HAP-1 (cell line): ENCODE results near the gene C10orf53.

Experiments
- DNase-seq, 2 experiments: peaks; one replicate each; pipeline ENCODE4 v3.0.0-alpha.2; 2016 to 2020; ENCODE audit warnings: low spot score in 2 of 2
- H3K27me3 ChIP-seq: fragments of 250-450 bp; sonication (Bioruptor Pico); 2 replicates; pipeline ENCODE4 v1.5.1; 2020; ENCODE audit warnings: low read depth, mild to moderate bottlenecking, moderate library complexity
- H3K36me3 ChIP-seq: fragments of 250-450 bp; sonication (Bioruptor Pico); replicated peaks from 2 replicates; pipeline ENCODE4 v1.5.1; 2020; ENCODE audit warnings: mild to moderate bottlenecking
- H3K4me1 ChIP-seq: fragments of 250-450 bp; sonication (Bioruptor Pico); 2 replicates; pipeline ENCODE4 v1.5.1; 2020; ENCODE audit warnings: mild to moderate bottlenecking
- H3K4me3 ChIP-seq: fragments of 250-450 bp; sonication (Bioruptor Pico); 2 replicates; pipeline ENCODE4 v1.5.1; 2020; ENCODE audit warnings: mild to moderate bottlenecking, moderate library complexity
- H3K9me3 ChIP-seq: fragments of 250-450 bp; sonication (Bioruptor Pico); 2 replicates; pipeline ENCODE4 v1.5.1; 2020; ENCODE audit warnings: mild to moderate bottlenecking, moderate library complexity
- in situ Hi-C: fragments of 300-500 bp; cut with MboI; formaldehyde crosslinking; loops from 3 replicates; pipeline ENCODE4 v1.14.3; 2020; ENCODE audit warnings: low sequenced_read_pairs, inconsistent platforms, mixed read lengths

C10orf53 gene

DNA sequence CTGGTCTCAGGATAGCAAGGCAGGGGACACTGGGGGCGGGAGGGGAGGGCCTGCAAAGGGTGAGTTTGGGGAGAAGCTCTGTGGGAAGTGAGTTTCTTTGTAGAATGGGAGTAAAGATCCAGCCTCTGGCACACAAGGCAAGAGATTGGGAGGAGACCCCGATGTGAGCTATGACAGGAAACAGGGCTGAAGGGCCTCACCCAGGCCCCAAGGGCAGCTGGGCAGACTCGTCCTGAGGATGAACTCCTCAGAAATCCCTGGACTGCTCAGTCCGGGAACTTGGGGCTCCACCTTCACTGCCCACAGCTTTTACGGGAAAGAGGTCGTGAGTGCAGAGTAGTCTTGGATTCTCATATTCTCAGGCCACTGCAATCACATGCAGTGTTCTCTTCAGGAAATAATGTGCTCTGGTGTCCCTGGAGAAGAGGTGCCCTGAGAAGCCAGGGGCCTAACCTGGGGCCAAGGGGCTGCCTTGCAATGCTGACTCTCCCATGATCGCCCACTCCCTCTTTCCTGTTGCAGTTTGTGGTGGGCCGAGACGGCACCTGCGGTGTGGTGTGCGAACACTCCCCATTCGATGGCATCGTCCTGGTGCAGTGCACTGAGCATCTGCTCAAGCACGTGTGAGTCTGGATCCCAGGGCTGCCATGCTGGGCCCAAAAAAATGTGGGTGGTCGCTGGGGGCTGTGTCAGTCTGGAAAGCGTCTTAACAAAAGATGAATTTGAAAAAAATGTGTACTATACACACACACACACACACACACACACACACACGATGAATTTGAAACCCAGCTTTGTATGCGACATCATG is 31.3 kb upstream of the C10orf53 start:
- no peak overlapping the region for H3K4me3 ChIP-seq
- no peaks in the 10 kb centered on the region for H3K36me3 ChIP-seq
- no peak for DNase-seq
- H3K9me3 ChIP-seq, result no peaks in the 10 kb centered on the region
- H3K27me3 ChIP-seq, result no peaks in the 10 kb centered on the region
- in situ Hi-C loops, result no loop called here
- no peaks in the 10 kb centered on the region for H3K4me1 ChIP-seq

DNA sequence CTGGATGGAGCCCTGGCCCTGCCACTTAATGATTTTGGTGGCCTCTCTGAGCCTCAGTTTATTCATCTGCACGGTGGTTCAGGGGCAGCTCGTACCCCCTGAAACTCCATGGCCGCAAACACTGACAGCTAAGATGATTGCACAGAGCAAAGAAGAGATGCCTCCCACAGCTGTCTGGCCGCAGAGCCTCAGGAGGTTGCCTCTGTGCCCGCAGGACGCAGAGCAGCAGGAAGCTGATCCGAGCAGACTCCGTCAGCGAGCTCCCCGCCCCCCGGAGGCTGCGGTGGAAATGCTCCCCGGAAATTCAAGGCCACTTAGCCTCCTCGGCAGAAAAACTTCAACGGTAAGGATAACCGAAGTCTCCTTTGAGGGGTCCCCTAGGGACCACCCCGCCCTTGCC is 30.2 kb upstream of the C10orf53 start:
- no peak for DNase-seq
- Histone ChIP-seq H3K36me3 (no peaks in the 10 kb centered on the region), H3K27me3 (no peaks in the 10 kb centered on the region), H3K4me1 (no peaks in the 10 kb centered on the region), H3K4me3 (no peak overlapping the region), H3K9me3 (no peaks in the 10 kb centered on the region)
- in situ Hi-C loops, result no loop called here

DNA sequence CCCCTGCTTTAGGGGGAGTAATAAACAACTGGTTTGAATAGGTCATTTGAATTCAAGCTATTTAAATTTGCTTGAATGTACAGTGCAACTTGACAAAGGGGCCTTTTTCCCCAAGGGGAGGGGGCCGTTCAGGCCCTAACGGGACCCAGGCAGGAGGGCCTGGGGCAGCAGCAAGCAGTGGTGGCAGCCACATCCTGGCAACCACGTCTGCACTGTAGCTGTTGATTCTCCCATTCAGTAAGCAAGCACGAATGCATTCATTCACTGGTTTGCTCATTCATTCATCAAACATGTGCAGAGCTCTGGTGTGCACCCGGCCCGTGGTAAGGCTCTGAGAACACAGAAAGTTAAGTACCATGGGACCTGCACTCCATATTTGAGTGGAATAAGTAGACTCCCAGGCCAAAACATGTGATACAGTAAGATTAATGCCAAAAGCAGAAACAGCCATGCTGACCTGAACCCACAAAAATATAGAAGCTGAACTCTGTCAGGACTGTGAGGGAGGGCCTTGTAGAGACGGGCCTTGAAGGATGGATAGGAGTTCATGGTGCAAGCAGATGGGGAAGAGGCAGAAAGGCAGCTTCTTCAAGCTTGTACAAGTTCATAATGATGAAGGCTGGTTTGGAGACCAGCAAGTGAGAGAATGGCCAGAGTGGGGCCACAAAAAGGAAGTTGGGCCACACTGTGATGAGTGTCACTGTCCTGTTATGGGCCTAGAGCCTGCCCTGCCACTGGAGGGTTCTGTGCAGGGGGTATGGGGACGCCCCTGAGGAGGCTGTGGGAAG is 29.3 kb upstream of the C10orf53 start:
- DNase-seq, result no peak
- no peaks in the 10 kb centered on the region for H3K9me3 ChIP-seq
- H3K4me1 ChIP-seq, result no peaks in the 10 kb centered on the region
- H3K4me3 ChIP-seq, result no peak overlapping the region
- in situ Hi-C loops, result no loop called here
- no peaks in the 10 kb centered on the region for H3K27me3 ChIP-seq
- H3K36me3 ChIP-seq, result no peaks in the 10 kb centered on the region

DNA sequence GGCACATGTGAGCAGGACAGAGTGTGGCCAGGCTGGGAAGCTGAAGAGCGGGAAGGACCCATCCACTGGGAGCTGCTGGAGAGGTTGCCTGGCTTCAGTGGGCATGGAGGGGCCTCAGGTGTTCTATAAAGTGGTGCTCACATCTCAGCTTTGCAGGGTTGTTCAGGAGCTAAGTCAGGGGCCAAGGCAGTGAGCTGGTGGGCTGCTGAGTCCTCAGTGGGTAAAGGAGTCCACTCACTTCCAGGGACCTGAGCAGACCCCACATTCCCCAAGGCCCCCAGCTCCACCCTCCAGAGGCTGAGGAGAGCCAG is 28.8 kb upstream of the C10orf53 start:
- Histone ChIP-seq H3K27me3 (no peaks in the 10 kb centered on the region), H3K4me1 (no peaks in the 10 kb centered on the region), H3K4me3 (no peak overlapping the region), H3K36me3 (no peaks in the 10 kb centered on the region), H3K9me3 (no peaks in the 10 kb centered on the region)
- DNase-seq, result no peak
- in situ Hi-C loops, result no loop called here

DNA sequence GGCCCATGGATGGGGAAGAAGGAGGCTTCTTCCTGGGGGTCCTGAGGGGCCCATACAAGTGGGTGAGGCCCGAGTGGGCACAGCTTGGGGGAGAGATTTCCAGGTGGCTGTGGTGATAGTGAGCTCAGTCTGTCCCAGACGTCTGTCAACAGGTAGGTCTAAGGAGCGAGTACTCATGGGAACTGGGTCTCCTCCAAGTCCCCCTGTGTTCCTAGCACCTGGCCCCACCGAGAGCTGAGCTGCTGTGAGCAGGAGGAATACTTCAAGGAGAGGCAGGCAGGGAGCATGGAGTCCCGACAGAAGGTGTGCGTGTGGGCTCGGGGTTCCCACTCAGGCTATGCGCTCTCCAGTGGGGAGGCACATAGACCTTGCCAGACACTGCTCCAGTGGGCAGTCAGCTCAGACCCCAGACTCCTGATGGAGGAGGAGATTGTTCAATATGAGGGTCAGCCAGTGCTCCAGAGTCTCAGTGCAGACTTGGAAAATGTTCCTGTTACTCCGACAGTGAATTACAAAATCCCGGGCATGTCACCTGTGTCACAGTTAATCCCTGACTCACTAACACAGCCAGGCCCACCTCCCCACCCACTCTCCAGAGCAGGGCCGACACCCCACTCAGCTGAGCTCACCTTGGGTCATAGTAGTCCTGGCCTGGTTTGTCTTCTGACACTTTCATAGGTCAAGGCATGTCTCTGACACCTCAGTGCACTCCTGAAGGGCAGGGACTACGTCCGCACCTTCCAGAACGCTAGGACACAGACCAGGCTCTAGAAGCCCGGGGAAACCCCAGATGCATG is 28.2 kb upstream of the C10orf53 start:
- H3K36me3 ChIP-seq, result no peaks in the 10 kb centered on the region
- H3K4me1 ChIP-seq, result no peaks in the 10 kb centered on the region
- DNase-seq, result no peak
- no peaks in the 10 kb centered on the region for H3K27me3 ChIP-seq
- H3K4me3 ChIP-seq, result no peak overlapping the region
- in situ Hi-C loops, result no loop called here
- no peaks in the 10 kb centered on the region for H3K9me3 ChIP-seq

DNA sequence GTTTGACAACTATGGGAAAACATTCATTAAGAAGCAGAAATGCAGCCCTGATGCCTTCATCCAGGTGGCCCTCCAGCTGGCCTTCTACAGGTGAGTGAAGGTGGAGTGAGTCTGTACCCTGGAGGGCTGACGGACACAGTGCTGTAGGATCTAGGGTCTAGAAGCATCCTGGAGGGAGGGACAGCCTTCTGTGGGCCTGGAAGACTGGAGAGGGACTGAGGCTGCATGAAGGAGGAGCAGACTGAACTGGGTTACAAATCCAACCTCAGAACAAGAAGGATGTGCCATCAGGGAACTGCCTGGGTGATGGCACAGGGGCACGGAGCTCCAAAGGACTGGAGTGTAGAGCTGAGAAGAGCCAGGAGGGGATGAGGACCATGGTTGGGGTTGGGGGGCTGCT is 27.5 kb upstream of the C10orf53 start:
- DNase-seq, result no peak
- Histone ChIP-seq H3K9me3 (no peaks in the 10 kb centered on the region), H3K4me3 (no peak overlapping the region), H3K36me3 (no peaks in the 10 kb centered on the region), H3K4me1 (no peaks in the 10 kb centered on the region), H3K27me3 (no peaks in the 10 kb centered on the region)
- in situ Hi-C loops, result no loop called here

DNA sequence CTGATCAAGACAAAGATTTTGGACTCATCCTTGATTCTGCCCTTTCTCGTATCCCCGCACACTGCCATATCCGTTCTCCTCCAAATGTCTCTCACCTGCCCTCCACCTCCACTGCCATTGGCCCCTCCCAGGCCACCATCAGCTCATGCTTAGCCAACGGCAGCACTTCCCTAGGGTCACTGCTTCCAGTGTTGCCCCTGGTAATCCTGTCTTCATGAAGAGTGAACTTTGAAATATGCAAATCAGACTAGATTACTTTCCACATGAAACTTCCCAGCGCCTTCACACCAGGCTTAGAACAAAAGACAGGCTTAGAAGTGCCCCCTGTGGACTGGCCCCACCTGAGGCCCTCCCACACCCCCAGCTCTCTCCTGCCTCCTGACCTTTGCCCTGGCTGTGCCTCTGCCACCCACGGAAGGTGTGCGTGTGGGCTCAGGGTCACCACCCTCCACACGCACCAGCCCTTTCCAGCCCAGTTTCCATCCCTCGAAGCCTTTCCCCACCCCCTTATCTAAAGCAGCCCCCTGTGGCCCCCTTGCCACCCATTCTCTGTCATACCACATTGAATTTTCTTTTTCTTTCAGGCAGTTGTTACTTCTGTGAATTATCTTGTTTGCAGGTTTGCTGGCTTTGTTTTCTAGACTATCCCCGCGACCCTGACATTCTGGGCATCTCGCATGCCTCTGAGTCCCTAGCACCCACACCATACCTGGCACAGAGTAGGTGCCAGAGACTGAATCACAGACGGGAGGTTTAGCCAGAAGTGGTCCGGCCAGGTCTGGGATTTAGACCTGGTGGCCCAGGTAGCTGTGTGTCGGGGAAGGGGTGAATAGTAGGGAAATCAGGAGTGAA is 26.8 kb upstream of the C10orf53 start:
- DNase-seq, result no peak
- H3K9me3 ChIP-seq, result no peaks in the 10 kb centered on the region
- H3K4me3 ChIP-seq, result no peak overlapping the region
- no peaks in the 10 kb centered on the region for H3K4me1 ChIP-seq
- no peaks in the 10 kb centered on the region for H3K27me3 ChIP-seq
- H3K36me3 ChIP-seq, result no peaks in the 10 kb centered on the region
- in situ Hi-C loops, result no loop called here

DNA sequence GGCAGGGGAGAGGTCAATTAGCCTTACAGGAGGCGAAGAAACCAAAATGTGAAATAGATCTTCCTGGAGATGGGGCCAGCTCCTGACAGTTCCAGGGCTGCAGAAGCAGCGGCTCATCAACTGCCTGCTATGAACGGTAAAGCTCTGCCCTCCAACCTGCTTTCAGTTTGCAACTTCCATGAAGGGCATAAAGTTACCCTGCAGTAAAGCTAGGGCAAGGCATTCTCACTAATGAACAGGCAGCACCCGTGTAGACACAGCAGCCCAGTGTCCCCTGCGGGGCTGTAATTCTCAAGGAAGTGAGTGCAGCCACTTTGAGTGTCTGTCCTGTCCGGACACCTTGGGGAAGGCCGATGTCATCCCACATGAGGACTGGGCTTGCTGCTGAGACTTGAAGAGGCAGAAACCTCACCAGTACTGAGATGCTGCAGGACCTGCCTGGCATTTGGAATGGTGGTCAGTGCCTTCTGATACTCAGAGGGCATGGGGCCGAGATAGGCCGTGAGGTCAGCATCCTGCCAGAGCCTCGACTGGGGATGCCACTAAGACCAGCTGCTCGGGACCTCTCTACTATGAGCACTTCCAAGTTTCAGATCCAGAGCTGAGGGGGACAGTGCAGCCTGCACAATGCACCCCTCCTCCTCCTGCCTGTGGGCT is 26.1 kb upstream of the C10orf53 start:
- no peak for DNase-seq

DNA sequence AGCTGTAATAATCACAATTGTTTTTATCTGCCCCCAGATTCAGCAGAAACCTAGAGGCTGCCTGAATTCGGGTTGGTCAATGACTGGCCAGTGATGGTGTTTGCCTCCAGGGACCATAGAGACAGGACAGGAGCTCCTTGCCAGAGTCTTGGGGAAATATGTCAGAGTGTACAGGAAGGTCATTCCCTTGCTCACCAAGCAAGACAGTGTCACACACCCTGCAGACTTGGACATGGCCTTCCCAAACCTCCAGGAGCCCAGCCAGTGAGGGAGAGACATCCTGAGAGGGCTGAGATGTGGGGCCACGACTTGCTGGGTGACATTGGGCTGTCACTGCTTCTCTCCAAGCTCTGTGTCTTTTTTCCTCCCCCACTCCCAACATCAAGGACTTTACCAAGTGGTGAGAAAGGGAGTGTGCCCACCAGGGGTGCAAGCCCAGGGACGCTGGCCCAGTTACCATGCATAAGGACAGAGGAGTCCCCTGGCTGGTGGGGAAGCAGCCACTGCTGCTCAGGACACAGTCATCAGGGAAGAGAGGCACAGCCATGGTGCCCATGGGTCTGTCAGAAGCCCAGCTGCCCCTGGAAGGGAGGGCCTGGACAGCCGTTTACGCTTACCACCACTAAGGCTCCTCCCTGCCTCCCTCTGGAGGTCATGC is 25.3 kb upstream of the C10orf53 start:
- in situ Hi-C loops, result no loop called here
- Histone ChIP-seq H3K4me1 (no peaks in the 10 kb centered on the region), H3K9me3 (no peaks in the 10 kb centered on the region; the same call in 1 of the 2 replicates), H3K27me3 (no peaks in the 10 kb centered on the region), H3K36me3 (no peaks in the 10 kb centered on the region), H3K4me3 (no peak overlapping the region)
- DNase-seq, result no peak

More for the DNA sequence above, 26.1 kb upstream of the C10orf53 start:
- H3K36me3 ChIP-seq, result no peaks in the 10 kb centered on the region
- no peaks in the 10 kb centered on the region for H3K27me3 ChIP-seq
- no peaks in the 10 kb centered on the region for H3K9me3 ChIP-seq
- H3K4me3 ChIP-seq, result no peak overlapping the region
- in situ Hi-C loops, result no loop called here
- no peaks in the 10 kb centered on the region for H3K4me1 ChIP-seq

DNA sequence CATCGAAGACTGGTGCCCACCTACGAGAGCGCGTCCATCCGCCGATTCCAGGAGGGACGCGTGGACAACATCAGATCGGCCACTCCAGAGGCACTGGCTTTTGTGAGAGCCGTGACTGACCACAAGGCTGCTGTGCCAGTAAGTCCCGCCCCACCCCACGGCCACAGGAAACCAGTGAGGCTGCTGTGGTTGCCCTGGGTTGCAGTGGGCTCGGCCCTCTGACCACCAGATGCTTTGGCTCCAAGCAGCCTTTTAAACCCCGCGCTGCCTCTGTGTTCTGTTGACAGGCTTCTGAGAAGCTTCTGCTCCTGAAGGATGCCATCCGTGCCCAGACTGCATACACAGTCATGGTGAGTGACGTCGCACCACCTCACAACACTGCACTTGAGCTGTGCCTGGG is 24.4 kb upstream of the C10orf53 start:
- H3K4me3 ChIP-seq, result no peak overlapping the region
- in situ Hi-C loops, result no loop called here
- no peak for DNase-seq
- no peaks in the 10 kb centered on the region for H3K27me3 ChIP-seq
- H3K9me3 ChIP-seq, result no peaks in the 10 kb centered on the region; the same call in 1 of the 2 replicates
- no peaks in the 10 kb centered on the region for H3K4me1 ChIP-seq
- no peaks in the 10 kb centered on the region for H3K36me3 ChIP-seq

DNA sequence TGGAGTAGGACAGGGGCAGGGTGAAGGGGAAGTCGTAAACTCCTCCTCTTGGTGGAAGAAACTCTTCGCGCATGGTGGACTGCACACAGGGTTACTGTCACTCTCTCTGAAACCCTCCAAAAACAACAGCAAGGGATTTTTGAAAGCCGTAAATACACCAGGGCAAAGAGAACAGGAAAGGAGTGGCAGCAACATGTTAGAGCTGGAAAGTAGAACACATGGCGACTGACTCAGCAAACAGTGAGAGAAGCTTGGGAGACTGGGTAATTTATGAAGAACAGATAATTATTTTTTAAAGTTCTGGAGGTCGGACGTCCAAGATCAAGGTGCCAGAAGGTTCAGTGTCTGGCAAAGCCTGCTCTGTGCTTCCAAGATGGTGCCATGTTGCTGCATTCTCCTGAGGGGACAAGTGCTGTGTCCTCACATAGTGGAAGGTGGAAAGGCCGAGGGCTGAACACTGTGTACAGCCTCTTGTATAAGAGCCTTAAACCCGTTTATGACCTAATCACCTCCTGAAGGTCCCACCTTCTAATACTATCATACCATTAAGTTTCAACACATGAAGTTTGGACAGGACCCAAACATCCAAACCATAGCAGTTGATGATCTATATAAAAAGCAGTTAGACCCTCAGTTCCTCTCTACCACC is 22.5 kb upstream of the C10orf53 start:
- no peaks in the 10 kb centered on the region for H3K27me3 ChIP-seq
- no peak overlapping the region for H3K4me3 ChIP-seq
- no peaks in the 10 kb centered on the region; the same call in 1 of the 2 replicates for H3K9me3 ChIP-seq
- in situ Hi-C loops, result no loop called here
- no peaks in the 10 kb centered on the region for H3K36me3 ChIP-seq
- DNase-seq, result no peak
- H3K4me1 ChIP-seq, result no peaks in the 10 kb centered on the region

DNA sequence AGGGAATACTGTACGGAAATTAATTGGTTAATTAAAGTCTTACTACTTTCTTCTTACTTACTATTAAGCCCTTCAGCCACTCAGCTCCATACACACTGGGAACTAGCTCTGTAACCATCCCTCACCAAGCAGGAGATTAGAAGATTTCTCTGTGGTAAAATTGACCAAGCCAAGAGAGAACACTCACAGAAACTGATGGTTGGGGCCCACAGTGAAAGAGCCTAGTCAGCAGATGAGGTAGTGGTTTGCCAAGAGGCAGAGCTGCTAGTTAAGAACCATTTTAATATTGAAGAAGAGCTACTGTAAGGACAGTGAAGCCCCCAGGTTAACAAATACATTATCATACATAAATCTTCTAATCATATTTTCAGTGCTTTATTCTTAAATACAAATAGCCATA is 21.8 kb upstream of the C10orf53 start:
- DNase-seq, result no peak
- H3K4me1 ChIP-seq, result no peaks in the 10 kb centered on the region
- H3K36me3 ChIP-seq, result no peaks in the 10 kb centered on the region
- in situ Hi-C loops, result no loop called here
- no peak overlapping the region for H3K4me3 ChIP-seq
- H3K27me3 ChIP-seq, result no peaks in the 10 kb centered on the region
- H3K9me3 ChIP-seq, result no peaks in the 10 kb centered on the region; the same call in 1 of the 2 replicates
